Measurements from ENCODE around the gene NRXN3. TPM values are rescaled to one million over a fixed set of nuclear protein-coding genes. Genes with fewer than 3 reads are reported as not detected.

The NRXN3 gene
- total RNA-seq, 4 donors from 2014 or later: 4.1 to 11.9 (median 5.8) TPM

DNA sequence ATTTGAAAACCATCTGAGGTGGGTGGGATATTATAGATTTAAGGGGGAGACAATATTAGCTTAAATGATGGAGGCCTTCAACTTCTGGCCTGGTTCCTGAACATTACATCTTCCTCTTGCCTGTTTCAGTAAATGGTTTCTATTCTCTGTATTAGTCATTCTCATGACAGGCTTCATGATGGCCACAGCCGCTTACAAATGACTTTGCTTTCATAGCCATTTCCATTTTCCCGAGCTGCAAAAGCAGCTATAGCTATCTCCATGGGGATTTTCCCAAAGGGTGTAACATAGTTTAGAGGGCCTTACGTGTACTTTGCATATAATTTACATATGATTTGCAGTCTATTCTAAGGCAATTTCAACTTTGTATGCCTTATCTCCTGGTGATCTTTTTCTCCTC lies 121.8 kb downstream of the NRXN3 start:
- TF ChIP-seq POLR2A (IDR thresholded peaks at IDR 0.05) (no peak), POLR2AphosphoS5 (IDR thresholded peaks at IDR 0.05) (no peak), EP300 (IDR thresholded peaks at IDR 0.05; ENCODE audit: low read depth) (no peak), CTCF (IDR thresholded peaks at IDR 0.05) (no peak)
- H3K27me3 ChIP-seq: no peaks in the 10 kb centered on the region
- WGBS, 2 donors (ENCODE audit: low coverage in 1 of 2): 66% methylated on average over 3 of the region's 3 CpGs; no CpG with 5 or more reads in 1 of the 2 donors
- no peak overlapping the region for H3K4me3 ChIP-seq
- no peaks in the 10 kb centered on the region for H3K4me1 ChIP-seq
- intact Hi-C loops (cut with DNase I; ENCODE audit: low total_unique reads): no loop called here
- no peaks in the 10 kb centered on the region for H3K36me3 ChIP-seq
- no peak for DNase-seq
- in situ Hi-C loops (cut with MboI; ENCODE audit: low pct_ligation_motif_present in 1 of 4, low pct_unique_long_range_greater_than_20kb in 1 of 4, low sequenced_read_pairs in 3 of 4): no loop called here
- no peak overlapping the region for H3K27ac ChIP-seq
- H3K9me3 ChIP-seq: no peaks in the 10 kb centered on the region

- no peak overlapping the region for H3K27ac ChIP-seq
- no peak for TF ChIP-seq POLR2AphosphoS5 (IDR thresholded peaks at IDR 0.05)
- no peak for TF ChIP-seq POLR2A (IDR thresholded peaks at IDR 0.05)
Observed at GRCh38 chr14:78297858-78298257, 127.7 kb downstream of the NRXN3 start.

GRCh38 chr14:78298298-78298697 lies 128.1 kb downstream of the NRXN3 start:
- intact Hi-C loops (cut with DNase I; ENCODE audit: low total_unique reads): no loop called here

More at GRCh38 chr14:78297858-78298257, 127.7 kb downstream of the NRXN3 start:
- no peak overlapping the region for H3K4me3 ChIP-seq
- peaks cover 4% of the 10 kb centered on the region for H3K27me3 ChIP-seq
- H3K36me3 ChIP-seq: no peaks in the 10 kb centered on the region
- WGBS, 2 donors (ENCODE audit: low coverage in 1 of 2): 75 to 100% methylated on average over 1 to 11 of the region's 11 CpGs
- no peak for DNase-seq
- no peaks in the 10 kb centered on the region for H3K9me3 ChIP-seq
- intact Hi-C loops (cut with DNase I; ENCODE audit: low total_unique reads): no loop called here
- in situ Hi-C loops (cut with MboI; ENCODE audit: low pct_ligation_motif_present in 1 of 4, low pct_unique_long_range_greater_than_20kb in 1 of 4, low sequenced_read_pairs in 3 of 4): no loop called here
- no peaks in the 10 kb centered on the region for H3K4me1 ChIP-seq

GRCh38 chr14:78302841-78303240 lies 132.7 kb downstream of the NRXN3 start:
- Histone ChIP-seq H3K9me3 (no peaks in the 10 kb centered on the region), H3K4me3 (no peak overlapping the region), H3K36me3 (no peaks in the 10 kb centered on the region), H3K27ac (no peak overlapping the region), H3K27me3 (peaks cover 3% of the 10 kb centered on the region), H3K4me1 (no peaks in the 10 kb centered on the region)
- WGBS, 2 donors (ENCODE audit: low coverage in 1 of 2): 14 to 43% methylated on average over 2 of the region's 2 CpGs
- TF ChIP-seq CTCF (IDR thresholded peaks at IDR 0.05) (no peak), POLR2AphosphoS5 (IDR thresholded peaks at IDR 0.05) (no peak), EP300 (IDR thresholded peaks at IDR 0.05; ENCODE audit: low read depth) (no peak), POLR2A (IDR thresholded peaks at IDR 0.05) (no peak)
- DNase-seq: no peak
- intact Hi-C loops (cut with DNase I; ENCODE audit: low total_unique reads): no loop called here
- in situ Hi-C loops (cut with MboI; ENCODE audit: low pct_ligation_motif_present in 1 of 4, low pct_unique_long_range_greater_than_20kb in 1 of 4, low sequenced_read_pairs in 3 of 4): no loop called here

More at GRCh38 chr14:78298298-78298697, 128.1 kb downstream of the NRXN3 start:
- no peak for DNase-seq
- Histone ChIP-seq H3K4me3 (no peak overlapping the region), H3K9me3 (no peaks in the 10 kb centered on the region), H3K4me1 (no peaks in the 10 kb centered on the region), H3K36me3 (no peaks in the 10 kb centered on the region), H3K27me3 (peaks cover 4% of the 10 kb centered on the region), H3K27ac (no peak overlapping the region)
- TF ChIP-seq EP300 (IDR thresholded peaks at IDR 0.05; ENCODE audit: low read depth) (no peak), CTCF (IDR thresholded peaks at IDR 0.05) (no peak), POLR2AphosphoS5 (IDR thresholded peaks at IDR 0.05) (no peak), POLR2A (IDR thresholded peaks at IDR 0.05) (no peak)
- WGBS, 2 donors (ENCODE audit: low coverage in 1 of 2): 57 to 59% methylated on average over 1 of the region's 1 CpG
- in situ Hi-C loops (cut with MboI; ENCODE audit: low pct_ligation_motif_present in 1 of 4, low pct_unique_long_range_greater_than_20kb in 1 of 4, low sequenced_read_pairs in 3 of 4): no loop called here

DNA sequence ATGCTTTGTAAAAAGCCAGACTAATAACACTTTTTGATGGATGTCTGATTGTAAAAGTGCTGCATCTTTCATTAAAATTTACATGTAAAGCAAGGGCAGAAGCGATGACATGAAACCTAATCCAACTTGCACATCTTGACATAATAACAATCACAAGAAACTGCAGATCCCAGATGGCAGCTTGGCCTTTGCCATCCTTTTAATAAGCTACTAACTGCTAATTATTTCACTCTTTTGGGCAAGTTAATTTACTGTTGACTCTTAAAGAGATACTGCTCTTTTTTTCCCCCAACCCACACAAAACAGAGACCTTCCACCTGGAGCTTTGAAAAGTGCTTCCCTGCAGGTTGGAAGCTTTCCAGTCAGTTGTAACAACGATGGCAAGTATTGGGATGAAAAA lies 137.5 kb downstream of the NRXN3 start:
- TF ChIP-seq POLR2A (IDR thresholded peaks at IDR 0.05) (no peak), EP300 (IDR thresholded peaks at IDR 0.05; ENCODE audit: low read depth) (no peak), POLR2AphosphoS5 (IDR thresholded peaks at IDR 0.05) (no peak), CTCF (IDR thresholded peaks at IDR 0.05) (no peak)
- Histone ChIP-seq H3K4me3 (no peak overlapping the region), H3K27me3 (no peaks in the 10 kb centered on the region), H3K9me3 (no peaks in the 10 kb centered on the region), H3K4me1 (no peaks in the 10 kb centered on the region), H3K36me3 (no peaks in the 10 kb centered on the region), H3K27ac (no peak overlapping the region)
- no peak for DNase-seq
- in situ Hi-C loops (cut with MboI; ENCODE audit: low pct_ligation_motif_present in 1 of 4, low pct_unique_long_range_greater_than_20kb in 1 of 4, low sequenced_read_pairs in 3 of 4) (no loop called here), intact Hi-C loops (cut with DNase I; ENCODE audit: low total_unique reads) (loop anchor here (2.0 kb wide), 1 partner anchor 41 kb away; no protein-coding TSS in a partner anchor)
- 54 to 55% methylated on average over 2 of the region's 2 CpGs for WGBS, 2 donors (ENCODE audit: low coverage in 1 of 2)
